ENCODE data around the gene AGBL4.
A peak's percentile ranks its signal among the peaks of the same experiment; 100 is the strongest.

The AGBL4 gene

DNA sequence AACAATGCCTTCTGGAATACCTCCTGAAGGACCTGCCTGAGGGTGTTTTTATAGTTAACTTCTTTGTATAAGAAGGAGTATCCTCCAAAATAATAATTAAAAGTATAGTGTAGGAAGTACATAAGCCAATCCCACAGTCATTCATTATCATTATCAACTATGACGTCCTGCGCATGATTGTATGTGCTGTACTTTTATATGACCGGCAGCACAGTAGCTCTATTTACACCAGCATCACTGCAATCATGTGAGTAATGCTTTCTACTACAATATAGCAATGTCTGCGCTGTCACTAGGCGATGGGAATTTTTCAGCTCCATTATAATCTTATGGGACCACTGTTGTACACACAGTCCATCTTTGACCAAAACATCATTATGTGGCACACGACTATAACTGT is 1319.0 kb downstream of the AGBL4 start:
- Histone ChIP-seq H3K27ac (no peak overlapping the region), H3K27me3 (ENCODE audit: insufficient read depth, low read depth, severe bottlenecking) (no peaks in the 10 kb centered on the region), H3K4me3 (ENCODE audit: low read depth, low read length) (no peak overlapping the region), H3K9me3 (ENCODE audit: severe bottlenecking) (no peaks in the 10 kb centered on the region), H3K36me3 (no peaks in the 10 kb centered on the region)
- TF ChIP-seq CTCF (IDR thresholded peaks at IDR 0.05; ENCODE audit: low read depth, low read length) = no peak
- DNase-seq = no peak

GRCh38 chr1:48701445-48701844 is 1322.3 kb downstream of the AGBL4 start:
- no peak overlapping the region for H3K4me3 ChIP-seq (ENCODE audit: low read depth, low read length)
- H3K36me3 ChIP-seq = no peaks in the 10 kb centered on the region
- TF ChIP-seq CTCF (IDR thresholded peaks at IDR 0.05; ENCODE audit: low read depth, low read length) = no peak
- no peak overlapping the region for H3K27ac ChIP-seq
- no peak for DNase-seq
- no peaks in the 10 kb centered on the region for H3K9me3 ChIP-seq (ENCODE audit: severe bottlenecking)
- H3K27me3 ChIP-seq (ENCODE audit: insufficient read depth, low read depth, severe bottlenecking) = no peaks in the 10 kb centered on the region

DNA sequence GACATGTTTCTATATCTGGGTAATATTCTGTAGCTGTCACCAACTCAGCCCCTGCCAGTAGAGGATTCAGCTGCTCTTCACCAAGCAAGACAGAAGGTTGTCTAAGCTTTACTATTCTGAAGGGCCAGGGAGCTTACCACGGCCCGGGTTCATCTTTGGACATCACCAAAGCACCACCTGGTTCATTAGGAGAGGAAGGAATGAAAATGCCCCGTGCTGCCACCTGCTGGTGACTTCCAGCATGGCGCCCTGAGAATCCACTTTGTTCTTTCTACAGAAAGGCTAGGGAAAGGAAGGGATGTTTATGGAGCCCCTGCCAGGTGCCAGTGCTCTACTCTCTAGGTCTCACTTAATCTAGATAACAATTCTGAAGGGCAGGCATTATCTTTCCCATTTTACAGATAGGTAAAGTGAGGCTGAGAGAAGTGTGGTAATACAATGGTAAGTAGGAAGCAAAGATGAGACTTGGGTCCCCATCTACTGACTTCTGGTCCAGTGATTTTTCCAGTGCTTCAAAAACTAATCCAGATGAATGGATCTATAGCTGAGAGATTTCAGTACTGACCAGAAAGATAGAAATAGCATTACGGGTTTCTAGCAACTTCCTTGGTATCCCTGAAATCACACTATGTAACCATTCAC is 1326.6 kb downstream of the AGBL4 start:
- H3K4me3 ChIP-seq (ENCODE audit: low read depth, low read length) = no peak overlapping the region
- peak; percentile 84 for TF ChIP-seq CTCF (IDR thresholded peaks at IDR 0.05; ENCODE audit: low read depth, low read length)
- H3K27ac ChIP-seq = peak overlapping the region; percentile 61
- H3K36me3 ChIP-seq = no peaks in the 10 kb centered on the region
- no peaks in the 10 kb centered on the region for H3K9me3 ChIP-seq (ENCODE audit: severe bottlenecking)
- DNase-seq = peak; percentile 89
- no peaks in the 10 kb centered on the region for H3K27me3 ChIP-seq (ENCODE audit: insufficient read depth, low read depth, severe bottlenecking)

DNA sequence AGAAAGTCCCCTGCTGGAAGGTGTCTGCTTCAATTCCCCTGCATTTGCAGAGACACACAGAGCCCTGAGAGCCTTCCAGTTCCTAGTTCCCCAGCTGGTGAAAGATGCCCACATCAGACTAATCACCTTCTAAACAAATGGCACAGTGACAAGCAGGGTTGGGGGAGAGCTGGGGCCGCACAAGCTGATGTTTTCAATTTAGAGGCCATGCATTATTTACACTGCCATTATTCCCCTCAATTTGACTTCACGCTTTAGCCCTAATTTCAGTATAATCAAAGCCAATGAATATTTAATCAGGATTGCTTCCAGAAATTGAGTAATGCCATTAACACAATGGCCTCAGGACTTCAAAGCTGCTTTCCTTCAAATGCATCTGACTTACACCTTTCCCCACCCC is 1328.6 kb downstream of the AGBL4 start:
- Histone ChIP-seq H3K27me3 (ENCODE audit: insufficient read depth, low read depth, severe bottlenecking) (no peaks in the 10 kb centered on the region), H3K27ac (no peak overlapping the region), H3K9me3 (ENCODE audit: severe bottlenecking) (no peaks in the 10 kb centered on the region), H3K4me3 (ENCODE audit: low read depth, low read length) (no peak overlapping the region), H3K36me3 (no peaks in the 10 kb centered on the region)
- no peak for DNase-seq
- no peak for TF ChIP-seq CTCF (IDR thresholded peaks at IDR 0.05; ENCODE audit: low read depth, low read length)

GRCh38 chr1:48693674-48694320 is 1330.0 kb downstream of the AGBL4 start:
- no peaks in the 10 kb centered on the region for H3K9me3 ChIP-seq (ENCODE audit: severe bottlenecking)
- H3K4me3 ChIP-seq (ENCODE audit: low read depth, low read length) = no peak overlapping the region
- H3K27ac ChIP-seq = no peak overlapping the region
- TF ChIP-seq CTCF (IDR thresholded peaks at IDR 0.05; ENCODE audit: low read depth, low read length) = no peak
- no peak for DNase-seq
- H3K36me3 ChIP-seq = no peaks in the 10 kb centered on the region
- H3K27me3 ChIP-seq (ENCODE audit: insufficient read depth, low read depth, severe bottlenecking) = no peaks in the 10 kb centered on the region
